ENCODE measurements around the gene COL19A1.

COL19A1 gene

GRCh38 chr6:70225055-70225454, 358.7 kb downstream of the COL19A1 start:
- no peak for DNase-seq (ENCODE audit: low read depth)

GRCh38 chr6:70231311-70231710, 365.0 kb downstream of the COL19A1 start:
- no peak for DNase-seq (ENCODE audit: low read depth)

GRCh38 chr6:70234561-70235236, 368.3 kb downstream of the COL19A1 start:
- no peak for DNase-seq (ENCODE audit: low read depth)

- no peak for DNase-seq (ENCODE audit: low read depth)
Observed at GRCh38 chr6:70236343-70236742, 370.0 kb downstream of the COL19A1 start.

GRCh38 chr6:70241031-70241430, 374.7 kb downstream of the COL19A1 start:
- no peak for DNase-seq (ENCODE audit: low read depth)

GRCh38 chr6:70241991-70242420, 375.6 kb downstream of the COL19A1 start:
- no peak for DNase-seq (ENCODE audit: low read depth)

GRCh38 chr6:70246118-70246517, 379.8 kb downstream of the COL19A1 start:
- no peak for DNase-seq (ENCODE audit: low read depth)

GRCh38 chr6:70252604-70253003, 386.2 kb downstream of the COL19A1 start:
- DNase-seq (ENCODE audit: low read depth) = no peak

GRCh38 chr6:70253923-70254322, 387.6 kb downstream of the COL19A1 start:
- DNase-seq (ENCODE audit: low read depth) = no peak

GRCh38 chr6:70254784-70255183, 388.4 kb downstream of the COL19A1 start:
- no peak for DNase-seq (ENCODE audit: low read depth)

GRCh38 chr6:70257768-70258273, 391.5 kb downstream of the COL19A1 start:
- no peak for DNase-seq (ENCODE audit: low read depth)

GRCh38 chr6:70258483-70258882, 392.1 kb downstream of the COL19A1 start:
- DNase-seq (ENCODE audit: low read depth) = no peak
